T-cell (primary cell): ENCODE results near the gene CKS2. TPM values are rescaled to one million over a fixed set of nuclear protein-coding genes. Genes with fewer than 3 reads are reported as not detected.

Experiments
- ATAC-seq, 4 experiments: fragments of 200-7000 bp in 3 of 4; fragments of 150-1000 bp in 1 of 4; cut with Tn5 transposase; replicated peaks in 1 of 4; 1 replicate in 3 of 4; 2 replicates in 1 of 4; pipeline ENCODE4 v1.10.0; 2021; ENCODE audit warnings: moderate library complexity in 3 of 4, mild to moderate bottlenecking in 2 of 4, moderate number of reproducible peaks in 1 of 4
- CTCF ChIA-PET, 2 donors: fragments of 300-600 bp; sonication (Branson Sonifier 250); formaldehyde crosslinking; loops; one replicate each; lab custom pipeline; 2022; ENCODE audit warnings: antibody characterized with exemption in 2 of 2; lab: Charles Lee
- POLR2A ChIA-PET, 2 donors: fragments of 300-600 bp; sonication (Branson Sonifier 250); formaldehyde crosslinking; loops; one replicate each; lab custom pipeline; 2022; ENCODE audit warnings: antibody characterized with exemption in 2 of 2; lab: Charles Lee
- DNase-seq, 35 experiments: peaks; one replicate each; pipeline versions ENCODE4 v3.0.0 to v3.0.0-alpha.2; 2013 to 2023
- H3K27ac ChIP-seq: one replicate; pipeline ENCODE4 v1.5.1; 2013; ENCODE audit warnings: low read length
- H3K27me3 ChIP-seq, 2 experiments: replicated peaks in 1 of 2; 1 replicate in 1 of 2; 2 replicates in 1 of 2; pipeline versions ENCODE4 v1.6.1 to v1.7.0; 2013; ENCODE audit warnings: low read length in 1 of 2, mixed read lengths in 1 of 2; ENCODE audit not compliant: control insufficient read depth in 2 of 2, insufficient read depth in 2 of 2; ENCODE audit errors: extremely low read depth in 1 of 2
- H3K36me3 ChIP-seq, 2 donors: 1 replicate in 1 of 2; 2 replicates in 1 of 2; pipeline versions ENCODE4 v1.6.1 to v1.7.0; 2013; ENCODE audit warnings: low read length in 1 of 2; ENCODE audit not compliant: control insufficient read depth in 2 of 2, insufficient read depth in 1 of 2; ENCODE audit errors: extremely low read depth in 1 of 2
- H3K4me1 ChIP-seq, 2 experiments: 1 replicate in 1 of 2; 2 replicates in 1 of 2; pipeline versions ENCODE4 v1.6.1 to v1.7.0; 2013; ENCODE audit warnings: low read length in 2 of 2, mixed read lengths in 1 of 2; ENCODE audit not compliant: insufficient read depth in 2 of 2, control insufficient read depth in 1 of 2; ENCODE audit errors: extremely low read depth in 1 of 2
- H3K4me3 ChIP-seq, 2 donors: 1 replicate in 1 of 2; 2 replicates in 1 of 2; pipeline versions ENCODE4 v1.5.1 to v1.7.0; 2013; ENCODE audit warnings: mild to moderate bottlenecking in 2 of 2, low read length in 1 of 2, moderate library complexity in 1 of 2; ENCODE audit not compliant: control insufficient read depth in 1 of 2; ENCODE audit errors: extremely low read depth in 1 of 2
- H3K9me3 ChIP-seq: 2 replicates; pipeline ENCODE4 v1.7.0; 2013
- H3K27ac Mint-ChIP-seq, 2 donors: one replicate each; pipeline ENCODE4 v1.8.0; 2020 to 2021; ENCODE audit warnings: mild to moderate bottlenecking in 2 of 2, mixed read lengths in 2 of 2
- H3K27me3 Mint-ChIP-seq, 2 donors: one replicate each; pipeline ENCODE4 v1.8.0; 2021 to 2022; ENCODE audit warnings: mixed read lengths in 2 of 2
- H3K36me3 Mint-ChIP-seq: one replicate; pipeline ENCODE4 v1.8.0; 2021; ENCODE audit warnings: mixed read lengths
- H3K4me1 Mint-ChIP-seq, 3 donors: one replicate each; pipeline ENCODE4 v1.8.0; 2020 to 2022; ENCODE audit warnings: mixed read lengths in 3 of 3, mild to moderate bottlenecking in 1 of 3
- H3K4me3 Mint-ChIP-seq, 3 donors: one replicate each; pipeline ENCODE4 v1.8.0; 2020 to 2022; ENCODE audit warnings: mild to moderate bottlenecking in 3 of 3, mixed read lengths in 3 of 3, moderate library complexity in 3 of 3
- H3K9me3 Mint-ChIP-seq, 3 donors: one replicate each; pipeline ENCODE4 v1.8.0; 2020 to 2022; ENCODE audit warnings: mixed read lengths in 3 of 3
- WGBS: methylation state at CpG from one replicate; pipeline ENCODE4 v1.1.5; 2013; ENCODE audit warnings: missing lambda C conversion rate; ENCODE audit not compliant: insufficient coverage; 5-methylcytosine and 5-hydroxymethylcytosine counted together
- total RNA-seq, 35 experiments: library from RNA in 6 of 35; stranded (reverse) in 6 of 35; fragments of 120-200 nt in 1 of 35; gene quantifications; one replicate each; pipeline versions ENCODE4 v1.2.1 to v1.2.4 and lab custom pipeline; 2013 to 2026

Gene CKS2
- total RNA-seq, 5 donors from 2014 or later (not counting 1 experiment from before 2014, with no cell fraction given): 8.6 to 13.1 (median 9.2) TPM

DNA sequence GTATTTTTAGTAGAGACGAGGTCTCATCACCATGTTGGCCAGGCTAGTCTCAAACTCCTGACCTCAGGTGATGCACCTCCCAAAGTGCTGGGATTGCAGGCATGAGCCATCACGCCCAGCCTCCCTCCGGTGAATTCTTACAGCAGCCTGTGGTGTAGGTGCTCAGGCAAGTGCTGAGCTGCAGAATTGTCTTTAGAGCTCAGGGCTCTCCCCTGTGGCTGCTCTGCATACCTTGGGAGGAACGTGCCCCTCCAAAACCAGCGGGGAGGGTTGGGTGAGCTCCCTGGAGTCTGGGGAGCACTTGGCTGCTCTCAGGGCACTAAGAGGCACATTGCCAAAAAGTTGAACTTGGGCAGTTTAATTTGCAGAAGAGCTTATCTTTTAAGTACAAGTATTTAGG, 36.7 kb downstream of the CKS2 start:
- Mint-ChIP-seq H3K4me3 (no peak overlapping the region), H3K9me3 (no peaks in the 10 kb centered on the region), H3K27me3 (no peaks in the 10 kb centered on the region), H3K4me1 (peaks cover 31 to 40% (median 33%) of the 10 kb centered on the region in 3 donors), H3K27ac (no peak overlapping the region), H3K36me3 (peaks cover 91% of the 10 kb centered on the region)
- CTCF ChIA-PET: no interaction called here
- peaks cover 20 to 98% of the 10 kb centered on the region in 2 donors for H3K36me3 ChIP-seq
- H3K27ac ChIP-seq: no peak overlapping the region
- DNase-seq: no peak
- ATAC-seq: no peak
- H3K4me1 ChIP-seq: peaks cover 0 to 14% of the 10 kb centered on the region in 2 experiments
- POLR2A ChIA-PET: interaction anchor here in 1 of 2 donors (0.5 to 1.0 kb wide), 3 partner anchors 10 to 201 kb away, joined by 3 read pairs; no protein-coding TSS in a partner anchor
- H3K9me3 ChIP-seq: no peaks in the 10 kb centered on the region
- H3K4me3 ChIP-seq: no peak overlapping the region
- no peaks in the 10 kb centered on the region for H3K27me3 ChIP-seq
- WGBS: 100% methylated on average over 4 of the region's 5 CpGs

DNA sequence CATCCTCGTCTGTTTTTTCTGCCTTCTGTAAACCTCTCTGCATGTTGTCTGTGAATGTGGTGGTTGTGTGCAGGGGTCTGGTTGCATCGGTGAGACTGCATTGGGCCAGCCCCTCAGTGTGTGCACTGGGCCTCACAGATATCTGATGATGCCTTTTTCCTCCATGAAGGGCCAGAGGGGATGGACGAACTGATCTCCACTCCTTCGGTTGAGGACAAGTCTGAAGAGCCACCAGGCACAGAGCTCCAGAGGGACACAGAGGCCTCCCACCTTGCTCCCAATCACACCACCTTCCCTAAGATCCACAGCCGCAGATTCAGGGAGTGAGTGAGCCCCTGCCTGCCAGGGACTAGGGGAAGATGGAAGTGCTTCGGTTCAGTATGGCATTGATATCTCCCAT, 38.6 kb downstream of the CKS2 start:
- Histone ChIP-seq H3K4me3 (no peak overlapping the region), H3K9me3 (no peaks in the 10 kb centered on the region), H3K27ac (no peak overlapping the region), H3K27me3 (no peaks in the 10 kb centered on the region), H3K4me1 (peaks cover 0 to 21% of the 10 kb centered on the region in 2 experiments), H3K36me3 (peaks cover 31 to 96% of the 10 kb centered on the region in 2 donors)
- ChIA-PET POLR2A (no interaction called here), CTCF (no interaction called here)
- Mint-ChIP-seq H3K27me3 (no peaks in the 10 kb centered on the region), H3K36me3 (peaks cover 87% of the 10 kb centered on the region), H3K4me3 (no peak overlapping the region), H3K9me3 (no peaks in the 10 kb centered on the region), H3K4me1 (peaks cover 28 to 35% (median 29%) of the 10 kb centered on the region in 3 donors), H3K27ac (no peak overlapping the region)
- no peak for ATAC-seq
- no peak for DNase-seq
- 94% methylated on average over 2 of the region's 6 CpGs for WGBS

DNA sequence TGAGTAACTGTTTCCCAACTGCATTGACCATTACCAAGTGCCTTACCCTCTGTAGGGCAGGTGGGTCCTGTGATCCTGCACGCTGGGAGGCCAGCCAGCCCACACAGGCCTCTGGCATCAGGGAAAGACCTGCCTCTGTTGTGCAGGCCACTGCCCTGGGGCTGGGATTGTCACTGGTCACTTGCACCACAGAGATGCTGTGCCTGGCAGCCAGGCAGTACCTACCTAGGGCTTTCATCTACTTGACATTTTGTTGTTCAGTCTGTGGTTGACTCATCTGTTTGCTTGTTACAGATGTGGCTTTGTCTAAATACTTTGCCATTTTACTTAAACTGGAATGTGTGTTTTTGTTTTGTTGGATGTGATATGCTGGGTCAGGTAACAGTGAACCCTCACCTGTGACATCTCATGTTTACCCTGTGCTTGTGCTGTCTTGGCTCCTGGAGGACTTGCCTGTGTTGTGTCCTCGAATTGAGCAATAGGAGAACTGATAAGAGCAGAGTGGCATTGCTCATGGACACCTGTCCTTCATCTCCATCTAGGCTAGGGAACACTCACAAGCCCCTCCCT, 40.1 kb downstream of the CKS2 start:
- H3K4me1 ChIP-seq: peaks cover 0 to 21% of the 10 kb centered on the region in 2 experiments
- Mint-ChIP-seq H3K27me3 (no peaks in the 10 kb centered on the region), H3K4me1 (peaks cover 19 to 35% (median 29%) of the 10 kb centered on the region in 3 donors), H3K4me3 (no peak overlapping the region), H3K36me3 (peaks cover 86% of the 10 kb centered on the region), H3K9me3 (no peaks in the 10 kb centered on the region), H3K27ac (peak overlapping the region; percentile 80 to 92)
- DNase-seq: no peak
- no peak overlapping the region for H3K27ac ChIP-seq
- ChIA-PET CTCF (no interaction called here), POLR2A (no interaction called here)
- H3K36me3 ChIP-seq: peaks cover 32 to 95% of the 10 kb centered on the region in 2 donors
- H3K4me3 ChIP-seq: no peak overlapping the region
- no peaks in the 10 kb centered on the region for H3K9me3 ChIP-seq
- no peak for ATAC-seq
- no peaks in the 10 kb centered on the region for H3K27me3 ChIP-seq
- 88% methylated on average over 2 of the region's 2 CpGs for WGBS

DNA sequence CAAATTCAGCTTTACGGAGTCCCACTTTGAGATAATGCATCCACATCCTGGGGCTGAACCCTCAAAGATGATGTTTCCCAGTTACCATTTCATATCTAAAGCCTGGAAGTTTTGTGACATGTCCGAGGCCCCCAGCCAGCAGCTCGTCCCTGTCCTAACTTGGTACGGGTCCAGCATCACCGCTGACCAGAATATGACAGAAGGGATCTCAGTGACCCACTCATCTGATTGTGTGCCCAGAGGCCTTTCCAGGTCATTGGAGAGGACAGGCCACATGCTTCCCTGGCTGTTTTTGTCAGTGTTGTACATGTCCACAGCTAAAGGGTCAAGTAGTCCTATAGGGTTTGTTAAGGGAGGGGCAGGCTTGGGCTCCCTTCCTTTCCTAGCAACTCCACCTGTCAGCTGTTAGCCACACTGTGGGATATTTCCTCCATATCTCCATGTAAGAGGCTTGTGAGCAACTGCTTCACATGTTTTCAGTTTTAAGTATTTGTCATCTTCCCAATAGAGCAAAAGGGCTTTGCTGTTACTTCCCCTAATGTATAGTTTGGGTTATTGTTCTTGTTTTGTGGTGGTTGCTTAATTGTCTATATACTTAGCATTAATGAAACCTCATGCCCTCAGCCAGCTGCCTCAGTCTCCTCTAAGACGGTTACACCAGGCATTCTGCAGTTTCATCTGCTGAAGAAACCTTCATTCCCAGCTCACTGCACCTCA, 40.7 kb downstream of the CKS2 start:
- peaks cover 86% of the 10 kb centered on the region for H3K36me3 Mint-ChIP-seq
- peaks cover 19 to 38% (median 31%) of the 10 kb centered on the region in 3 donors for H3K4me1 Mint-ChIP-seq
- peak overlapping the region in 1 of 3 donors; percentile 12 for H3K4me3 Mint-ChIP-seq
- no peaks in the 10 kb centered on the region for H3K27me3 Mint-ChIP-seq
- no peaks in the 10 kb centered on the region for H3K9me3 Mint-ChIP-seq
- 100% methylated on average over 5 of the region's 6 CpGs for WGBS
- peak overlapping the region; percentile 35 for H3K27ac ChIP-seq
- H3K36me3 ChIP-seq: peaks cover 32 to 95% of the 10 kb centered on the region in 2 donors
- H3K27ac Mint-ChIP-seq: peak overlapping the region; percentile 80 to 92
- no peaks in the 10 kb centered on the region for H3K27me3 ChIP-seq
- DNase-seq (no peak), ATAC-seq (peak in 1 of 4 experiments; percentile 6)
- H3K4me1 ChIP-seq: peaks cover 0 to 21% of the 10 kb centered on the region in 2 experiments
- CTCF ChIA-PET: no interaction called here
- POLR2A ChIA-PET: interaction anchor here in 1 of 2 donors (0.6 kb wide), 1 partner anchor 31 kb away, joined by 3 read pairs; no protein-coding TSS in a partner anchor
- H3K4me3 ChIP-seq: no peak overlapping the region
- H3K9me3 ChIP-seq: no peaks in the 10 kb centered on the region

DNA sequence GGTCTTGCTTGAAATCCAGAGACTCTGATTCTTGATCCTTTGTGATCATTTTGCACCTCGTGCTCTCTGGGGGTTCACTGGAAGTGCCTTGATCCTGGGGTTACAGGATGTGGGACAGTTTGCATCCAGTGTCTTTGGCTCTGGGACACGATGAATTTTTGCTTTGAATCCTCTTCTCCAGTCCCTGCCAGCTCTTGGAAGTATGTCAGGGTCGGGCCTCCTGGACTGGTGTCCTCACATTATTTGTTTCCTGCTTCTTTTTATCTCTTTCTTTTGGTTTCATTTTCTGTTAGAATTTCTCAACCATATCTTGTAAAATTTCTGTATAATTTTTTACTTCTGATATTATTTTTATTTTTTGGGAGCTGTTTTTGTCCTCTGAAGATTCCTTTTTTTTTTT, 41.5 kb downstream of the CKS2 start:
- ATAC-seq: no peak
- no peaks in the 10 kb centered on the region for H3K9me3 Mint-ChIP-seq
- Histone ChIP-seq H3K9me3 (no peaks in the 10 kb centered on the region), H3K4me3 (no peak overlapping the region), H3K27ac (peak overlapping the region; percentile 35), H3K4me1 (peaks cover 0 to 21% of the 10 kb centered on the region in 2 experiments), H3K27me3 (no peaks in the 10 kb centered on the region), H3K36me3 (peaks cover 32 to 95% of the 10 kb centered on the region in 2 donors)
- no peak for DNase-seq
- CTCF ChIA-PET: no interaction called here
- H3K27ac Mint-ChIP-seq: peak overlapping the region; percentile 71 to 92
- POLR2A ChIA-PET: no interaction called here
- 65% methylated on average over 2 of the region's 3 CpGs for WGBS
- no peaks in the 10 kb centered on the region for H3K27me3 Mint-ChIP-seq
- H3K4me1 Mint-ChIP-seq: peaks cover 19 to 40% (median 31%) of the 10 kb centered on the region in 3 donors
- peaks cover 86% of the 10 kb centered on the region for H3K36me3 Mint-ChIP-seq
- H3K4me3 Mint-ChIP-seq: peak overlapping the region in 2 of 3 donors; percentile 12 to 37

DNA sequence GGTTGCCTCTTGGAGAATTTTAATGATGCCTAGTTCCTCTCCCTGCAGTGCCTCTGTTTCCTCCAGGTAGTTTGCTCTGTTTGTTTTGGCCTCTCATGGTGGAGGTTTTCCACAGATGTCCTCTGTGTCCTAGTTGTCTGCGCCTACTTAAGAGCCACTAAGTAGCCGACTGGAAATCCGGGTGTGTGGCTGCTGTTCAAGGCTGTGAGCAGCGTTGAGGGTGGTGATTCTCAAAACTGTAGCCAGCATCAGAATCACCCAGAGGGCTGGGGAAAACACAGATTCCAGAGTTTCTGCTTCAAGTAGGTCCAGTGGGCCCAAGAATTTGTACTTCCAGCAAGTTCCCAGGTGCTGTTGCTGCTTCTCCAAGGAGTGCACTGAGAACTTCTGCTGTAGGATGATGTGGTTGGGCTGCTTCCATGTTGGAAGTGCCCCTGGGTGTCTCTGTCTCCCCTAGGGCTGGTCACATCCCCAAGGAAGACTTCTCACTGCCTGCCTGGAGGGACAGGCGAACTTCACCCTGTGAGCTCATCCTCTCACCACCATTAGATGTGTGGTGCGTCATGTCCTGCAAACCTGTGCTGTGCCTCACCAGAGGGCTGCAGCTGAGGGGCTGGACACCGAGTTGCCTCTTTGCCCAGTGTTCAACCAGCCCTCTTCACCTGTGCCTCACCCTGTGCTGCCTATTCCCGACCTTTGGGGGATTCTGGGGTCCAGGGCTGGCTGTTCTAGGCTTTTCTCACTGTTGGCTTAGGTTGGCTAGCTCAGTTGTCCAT, 42.1 kb downstream of the CKS2 start:
- Mint-ChIP-seq H3K4me1 (peaks cover 19 to 40% (median 31%) of the 10 kb centered on the region in 3 donors), H3K36me3 (peaks cover 88% of the 10 kb centered on the region), H3K27ac (peak overlapping the region; percentile 71 to 92), H3K4me3 (no peak overlapping the region), H3K27me3 (no peaks in the 10 kb centered on the region), H3K9me3 (no peaks in the 10 kb centered on the region)
- DNase-seq: no peak
- ChIA-PET POLR2A (no interaction called here), CTCF (interaction anchor here (0.6 to 0.8 kb wide), 2 partner anchors 169 to 195 kb away, joined by 3 read pairs; no protein-coding TSS in a partner anchor)
- Histone ChIP-seq H3K27me3 (no peaks in the 10 kb centered on the region), H3K36me3 (peaks cover 32 to 95% of the 10 kb centered on the region in 2 donors), H3K4me1 (peaks cover 0 to 21% of the 10 kb centered on the region in 2 experiments), H3K27ac (peak overlapping the region; percentile 35), H3K9me3 (no peaks in the 10 kb centered on the region), H3K4me3 (no peak overlapping the region)
- no peak for ATAC-seq
- 97% methylated on average over 8 of the region's 8 CpGs for WGBS
